Measurements from ENCODE around the gene SPEN.
"Not testable (repeated sequence)": the region's sequence is repeated elsewhere in the genome, so short reads cannot be mapped to it uniquely, and the experiment has no call there.

Gene SPEN

DNA sequence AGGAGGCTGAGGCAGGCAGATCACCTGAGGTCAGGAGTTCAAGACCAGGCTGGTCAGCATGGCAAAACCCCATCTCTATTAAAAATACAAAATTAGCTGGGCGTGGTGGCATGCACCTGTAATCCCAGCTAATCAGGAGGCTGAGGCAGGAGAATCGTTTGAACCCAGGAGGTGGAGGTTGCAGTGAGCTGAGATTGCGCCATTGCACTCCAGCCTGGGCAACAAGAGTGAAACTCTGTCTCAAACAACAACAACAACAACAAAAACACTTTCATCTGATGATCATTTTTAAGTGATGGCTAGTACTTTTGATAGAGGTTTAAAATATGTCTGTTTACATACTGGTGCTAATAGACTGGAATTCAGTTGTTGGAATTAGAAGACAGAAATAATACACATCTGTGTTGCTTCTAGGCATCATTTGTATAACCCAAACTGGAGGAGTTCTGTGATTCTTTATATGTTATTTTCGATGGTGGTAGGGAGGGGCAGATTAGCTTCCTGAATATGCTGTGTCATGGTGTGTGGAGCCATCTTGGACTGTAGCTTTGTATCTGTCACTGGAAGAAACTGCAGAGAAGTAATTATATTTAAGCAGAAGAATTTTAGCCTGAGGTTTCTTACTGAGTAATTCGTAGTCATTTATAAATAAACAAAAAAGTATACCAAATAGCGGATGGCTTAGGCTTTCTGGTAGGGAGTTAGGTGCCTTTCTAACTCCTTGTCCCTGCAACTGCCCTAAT, 45.5 kb downstream of the SPEN start:
- not testable (repeated sequence) for DNase-seq (ENCODE audit: low read depth in 2 of 2)

DNA sequence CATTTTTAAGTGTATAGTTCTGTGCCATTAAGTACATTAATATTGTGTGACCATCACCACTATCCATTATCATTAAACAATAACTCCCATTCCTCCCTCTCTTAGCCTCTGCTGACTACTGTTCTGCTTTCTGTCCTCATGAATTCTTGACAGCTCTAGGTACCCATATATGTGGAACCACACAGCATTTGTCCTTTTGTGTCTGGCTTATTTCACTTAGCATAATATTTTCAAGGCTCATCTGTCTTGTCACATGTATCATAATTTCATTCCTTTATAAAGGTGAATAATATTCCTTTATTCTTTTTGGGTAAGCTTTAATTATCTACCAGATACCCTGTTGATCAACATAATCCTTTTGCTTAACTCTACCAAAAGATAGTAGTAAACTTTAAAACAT, 47.7 kb downstream of the SPEN start:
- DNase-seq (ENCODE audit: low read depth in 2 of 2), result no peak

DNA sequence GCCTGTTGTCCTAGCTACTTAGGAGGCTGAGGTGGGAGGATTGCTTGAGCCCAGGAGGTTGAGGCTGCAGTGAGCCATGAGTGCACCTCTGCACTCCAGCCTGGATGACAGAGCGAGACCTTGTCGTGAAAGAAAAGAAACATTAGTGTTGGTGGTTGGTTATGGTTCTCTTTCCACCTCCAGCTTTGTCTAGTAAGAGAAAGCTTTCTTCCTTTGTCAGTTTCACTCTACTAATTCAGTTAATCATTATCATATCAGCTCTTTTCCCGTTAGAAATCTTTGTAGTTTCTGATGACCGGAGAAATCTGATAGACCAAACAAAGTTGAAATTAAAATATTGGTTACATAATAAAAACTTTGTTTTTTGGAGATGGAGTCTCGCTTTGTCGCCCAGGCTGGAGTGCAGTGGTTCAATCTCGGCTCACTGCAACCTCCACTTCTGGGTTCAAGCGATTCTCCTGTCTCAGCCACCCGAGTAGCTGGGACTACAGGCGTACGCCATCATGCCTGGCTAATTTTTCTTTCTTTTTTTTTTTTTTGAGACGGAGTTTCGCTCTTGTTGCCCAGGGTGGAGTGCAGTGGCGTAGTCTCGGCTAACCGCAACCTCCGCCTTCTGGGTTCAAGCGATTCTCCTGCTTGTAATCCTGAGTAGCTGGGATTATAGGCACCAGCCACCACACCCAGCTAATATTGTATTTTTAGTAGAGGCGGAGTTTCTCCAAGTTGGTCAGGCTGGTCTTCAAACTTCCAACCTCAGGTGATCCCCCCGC, 49.5 kb downstream of the SPEN start:
- DNase-seq (ENCODE audit: low read depth in 2 of 2), result not testable (repeated sequence)

DNA sequence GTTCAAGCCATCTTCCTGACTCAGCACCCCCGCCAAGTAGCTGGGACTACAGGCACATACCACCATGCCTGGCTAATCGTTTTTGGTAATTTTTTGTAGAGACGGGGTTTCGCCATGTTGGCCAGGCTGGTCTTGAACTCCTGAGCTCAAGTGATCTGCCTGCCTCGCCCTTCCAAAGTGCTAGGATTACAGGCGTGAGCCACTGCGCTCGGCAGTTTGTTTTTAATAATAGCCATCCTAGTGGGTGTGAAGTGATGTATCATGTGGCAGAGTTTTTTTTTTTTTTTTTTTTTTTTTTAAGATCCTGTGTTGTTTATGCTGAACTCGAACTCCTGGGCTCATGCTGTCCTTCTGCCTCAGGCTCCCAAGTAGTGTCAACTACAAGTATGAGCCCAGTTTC, 51.8 kb downstream of the SPEN start:
- DNase-seq (ENCODE audit: low read depth in 2 of 2), result no peak

DNA sequence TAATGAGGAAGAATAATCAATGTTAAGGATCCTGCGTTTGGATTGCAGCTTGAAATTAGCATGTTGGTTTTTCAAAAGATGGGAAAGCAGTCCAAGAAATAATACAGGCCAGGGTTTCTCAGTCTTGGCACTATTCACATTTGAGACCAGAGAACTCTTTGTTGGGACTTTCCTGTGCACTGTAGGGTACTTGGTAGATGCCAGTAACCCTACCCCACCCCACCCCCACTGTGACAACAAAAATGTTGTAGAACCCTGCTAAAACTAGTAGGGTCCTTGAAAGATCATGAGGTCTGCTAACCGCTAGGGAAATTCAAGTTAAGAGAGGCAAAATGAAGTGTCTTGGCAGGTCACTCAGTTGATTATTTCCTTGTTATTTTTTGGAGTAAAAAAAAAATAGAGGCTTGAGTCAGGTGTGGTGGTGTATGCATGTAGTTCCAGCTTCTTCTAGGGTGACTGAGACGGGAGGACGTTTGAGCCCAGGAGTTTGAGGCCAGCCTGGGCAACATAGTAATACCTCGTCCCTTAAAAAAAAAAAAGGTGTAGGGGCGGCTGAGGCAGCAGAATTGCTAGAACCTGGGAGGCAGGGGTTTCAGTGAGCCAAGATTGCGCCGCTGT, 53.3 kb downstream of the SPEN start:
- no peak for DNase-seq (ENCODE audit: low read depth in 2 of 2)

DNA sequence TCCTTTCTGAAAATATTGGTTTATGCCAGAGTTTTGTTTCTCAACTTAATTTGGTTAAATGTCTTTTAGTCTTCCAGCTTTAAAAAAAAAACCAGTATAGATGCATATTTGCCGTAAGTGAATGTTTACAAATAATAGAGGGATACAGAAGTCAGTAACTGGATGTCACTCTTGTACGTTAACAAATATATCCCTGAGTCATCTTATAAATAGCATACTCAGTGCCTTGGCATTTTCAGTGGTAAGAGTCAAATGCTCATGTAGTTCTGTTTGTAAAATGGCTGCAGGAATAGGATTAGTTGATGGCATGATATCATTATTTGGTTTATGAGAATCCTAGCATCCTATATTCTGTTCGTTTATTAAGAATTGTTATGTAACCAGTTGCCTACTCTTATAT, 55.4 kb downstream of the SPEN start:
- no peak for DNase-seq (ENCODE audit: low read depth in 2 of 2)

DNA sequence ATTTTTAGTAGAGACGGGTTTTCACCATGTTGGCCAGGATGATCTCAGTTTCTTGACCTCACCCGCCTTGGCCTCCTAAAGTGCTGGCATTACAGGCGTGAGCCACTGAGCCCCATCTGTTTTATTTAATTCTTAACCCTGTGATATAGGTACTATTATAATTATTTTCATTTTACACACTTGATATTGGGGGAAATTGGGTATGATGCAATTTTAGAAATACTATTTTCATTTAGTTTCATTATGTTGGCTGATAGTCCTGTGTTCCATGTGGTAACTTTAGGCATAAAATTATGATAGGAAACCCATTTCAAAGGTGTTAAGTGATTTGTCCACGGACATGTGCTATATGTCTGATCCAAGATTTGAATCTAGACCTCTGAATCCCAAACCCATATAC, 61.1 kb downstream of the SPEN start:
- no peak for DNase-seq (ENCODE audit: low read depth in 2 of 2)

DNA sequence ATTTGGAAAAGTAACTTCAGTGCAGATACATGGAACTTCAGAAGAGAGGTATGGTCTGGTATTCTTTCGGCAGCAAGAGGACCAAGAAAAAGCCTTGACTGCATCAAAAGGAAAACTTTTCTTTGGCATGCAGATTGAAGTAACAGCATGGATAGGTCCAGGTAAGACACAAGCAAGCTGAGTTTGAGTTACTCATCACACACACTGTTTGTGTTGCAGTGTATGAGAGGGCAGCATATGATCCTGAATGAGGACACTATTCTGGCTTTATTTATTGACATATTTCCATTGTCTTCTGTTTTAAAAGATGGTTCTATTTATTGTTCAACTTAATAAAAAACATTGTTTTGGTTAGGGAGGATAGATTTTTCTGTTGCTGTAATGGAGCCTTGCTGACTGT, 63.6 kb downstream of the SPEN start:
- no peak for DNase-seq (ENCODE audit: low read depth in 2 of 2)

DNA sequence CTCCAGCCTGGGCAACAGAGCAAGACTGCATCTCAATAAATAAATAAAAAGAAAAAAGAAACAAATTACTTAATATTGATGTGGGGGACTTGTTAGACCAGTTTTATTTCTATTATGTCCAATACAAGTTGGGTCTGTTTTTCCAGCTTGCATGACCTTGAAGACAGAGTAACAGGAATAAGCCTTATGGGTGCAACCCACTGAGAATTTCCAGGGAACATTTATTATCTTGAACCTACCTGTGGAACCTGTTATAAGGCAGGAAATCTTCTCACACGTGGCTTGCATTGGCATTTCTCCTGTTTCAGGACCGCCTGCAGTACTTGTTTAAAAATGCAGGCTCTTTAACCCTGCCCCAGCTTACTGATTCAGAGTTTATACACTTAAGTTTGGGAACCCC, 64.4 kb downstream of the SPEN start:
- no peak for DNase-seq (ENCODE audit: low read depth in 2 of 2)

DNA sequence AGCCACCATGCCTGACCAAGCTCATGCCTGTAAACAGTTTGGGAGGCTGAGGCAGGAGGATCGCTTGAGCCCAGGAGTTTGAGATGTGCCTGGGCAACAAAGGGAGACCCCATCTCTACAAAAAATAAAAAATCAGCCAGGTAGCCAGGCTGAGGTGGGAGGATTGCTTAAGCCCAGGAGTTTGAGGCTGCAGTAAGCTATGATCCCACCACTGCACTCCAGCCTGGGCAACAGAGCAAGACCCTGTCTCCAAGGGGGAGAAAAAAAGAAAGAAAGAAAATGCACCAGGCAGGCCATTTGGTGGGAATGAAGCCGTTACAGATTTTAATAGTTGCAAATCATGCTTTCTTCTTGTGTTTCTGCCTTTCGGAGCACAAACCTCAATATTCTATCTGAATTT, 66.1 kb downstream of the SPEN start:
- DNase-seq (ENCODE audit: low read depth in 2 of 2), result not testable (repeated sequence)

DNA sequence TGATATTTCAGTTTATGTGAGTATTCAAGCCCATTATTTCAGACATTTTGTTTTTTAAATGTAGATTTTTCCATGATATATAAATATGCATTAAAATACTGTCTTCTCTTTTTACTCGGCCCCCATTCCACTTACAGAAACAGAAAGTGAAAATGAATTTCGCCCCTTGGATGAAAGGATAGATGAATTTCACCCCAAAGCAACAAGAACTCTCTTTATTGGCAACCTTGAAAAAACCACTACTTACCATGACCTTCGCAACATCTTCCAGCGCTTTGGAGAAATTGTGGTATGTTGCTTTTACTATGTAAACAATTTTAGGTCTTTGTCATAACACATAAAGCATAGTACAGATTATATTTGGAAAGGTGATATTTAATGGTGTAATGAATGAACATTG, 68.5 kb downstream of the SPEN start:
- no peak for DNase-seq (ENCODE audit: low read depth in 2 of 2)

DNA sequence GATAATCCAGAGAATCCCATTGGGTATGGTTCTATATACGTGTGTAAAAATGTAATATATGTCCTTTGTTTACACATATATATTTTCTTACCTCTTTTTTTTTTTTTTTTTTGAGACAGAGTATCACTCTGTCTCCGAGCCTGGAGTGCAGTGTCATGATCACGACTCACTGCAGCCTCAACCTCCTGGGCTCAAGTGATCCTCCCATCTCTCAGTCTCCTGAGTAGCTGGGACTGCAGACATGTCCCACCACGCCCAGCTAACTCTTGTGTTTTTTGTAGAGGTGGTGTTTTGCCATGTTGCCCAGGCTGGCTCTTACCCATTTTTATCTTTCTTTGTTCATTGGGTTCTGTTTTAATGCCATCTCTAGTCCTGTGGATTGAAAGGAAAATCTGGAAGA, 68.9 kb downstream of the SPEN start:
- no peak for DNase-seq (ENCODE audit: low read depth in 2 of 2)

DNA sequence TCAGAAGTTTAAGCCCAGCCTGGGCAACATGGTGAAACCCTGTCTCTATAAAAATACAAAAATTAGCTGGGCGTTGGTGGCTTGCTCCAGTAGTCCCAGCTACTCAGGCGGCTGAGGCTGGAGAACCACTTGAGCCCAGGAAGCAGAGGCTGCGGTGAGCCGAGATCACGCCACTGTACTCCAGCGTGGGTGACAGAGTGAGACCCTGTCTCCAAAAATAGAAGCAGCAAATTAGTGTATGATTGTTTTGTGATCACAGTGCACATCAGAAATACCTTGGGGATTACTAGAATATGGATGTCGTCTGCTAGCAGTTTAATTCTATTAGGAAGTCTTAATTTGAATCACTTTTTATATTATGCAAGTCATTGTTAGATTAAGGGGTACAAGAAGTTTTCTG, 69.4 kb downstream of the SPEN start:
- no peak for DNase-seq (ENCODE audit: low read depth in 2 of 2)

DNA sequence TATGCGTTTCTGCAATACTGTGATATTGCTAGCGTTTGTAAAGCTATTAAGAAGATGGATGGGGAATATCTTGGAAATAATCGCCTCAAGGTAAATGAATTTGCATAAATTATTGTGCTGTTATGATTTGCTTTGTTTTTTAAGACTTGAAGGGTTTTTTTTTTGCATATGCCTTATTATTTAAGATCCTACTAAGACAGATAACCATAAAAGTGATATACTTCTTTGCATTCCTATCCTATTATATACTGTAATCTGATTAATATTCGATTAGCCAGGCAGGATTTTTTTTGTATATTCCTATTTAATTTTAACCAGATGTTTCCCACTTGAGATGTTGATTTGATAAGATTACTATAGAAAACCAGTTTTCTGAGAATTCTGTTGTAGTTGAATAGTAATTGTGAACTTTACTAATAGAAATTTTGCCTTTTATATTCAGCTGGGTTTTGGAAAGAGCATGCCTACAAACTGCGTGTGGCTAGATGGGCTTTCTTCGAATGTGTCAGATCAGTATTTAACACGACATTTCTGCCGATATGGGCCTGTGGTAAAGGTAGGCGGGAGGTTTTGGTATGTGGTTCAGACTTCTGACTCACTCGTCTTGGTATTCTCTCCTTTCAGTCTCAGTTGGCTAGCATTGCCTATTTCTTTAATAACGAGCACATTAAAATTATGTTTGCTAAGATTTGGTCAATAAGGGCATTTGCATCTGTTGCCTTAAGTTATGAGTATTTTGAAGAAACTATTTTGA, 71.6 kb downstream of the SPEN start:
- DNase-seq (ENCODE audit: low read depth in 2 of 2), result peak; percentile 32 to 53

DNA sequence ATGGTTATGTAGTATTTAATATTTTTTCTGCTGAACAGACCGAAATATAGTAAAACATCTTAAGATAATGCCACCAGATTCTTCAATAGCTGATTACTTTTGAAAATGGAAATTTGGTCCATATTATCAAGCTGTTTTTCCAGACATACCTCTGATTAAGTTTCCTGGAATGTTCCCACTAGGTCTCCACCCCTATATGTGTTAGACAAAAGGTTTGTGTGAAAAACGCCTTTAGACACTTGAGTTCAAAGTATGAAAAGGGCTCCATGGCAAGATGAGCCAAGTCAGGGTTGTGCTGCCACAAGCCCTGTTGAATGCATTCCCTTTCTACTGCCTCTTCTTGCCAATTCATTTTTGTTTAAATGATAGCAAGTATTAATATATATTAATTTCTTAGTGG, 75.7 kb downstream of the SPEN start:
- DNase-seq (ENCODE audit: low read depth in 2 of 2), result no peak

DNA sequence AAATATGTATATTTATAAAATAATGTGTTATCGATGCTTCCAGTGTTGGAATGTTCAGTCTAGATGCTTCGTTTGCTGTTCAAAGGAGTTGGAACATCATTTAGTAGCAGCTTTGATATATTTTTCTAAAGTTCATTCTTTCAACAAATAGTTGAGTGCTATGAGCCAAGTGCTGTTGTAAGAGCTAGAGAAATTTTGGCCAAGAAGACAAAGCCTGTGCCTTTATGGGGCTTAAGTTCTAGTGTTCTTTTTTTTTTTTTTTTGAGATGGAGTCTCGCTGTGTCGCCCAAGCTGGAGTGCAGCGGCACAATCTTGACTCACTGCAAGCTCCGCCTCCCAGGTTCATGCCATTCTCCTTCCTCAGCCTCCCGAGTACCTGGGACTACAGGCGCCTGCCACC, 78.9 kb downstream of the SPEN start:
- DNase-seq (ENCODE audit: low read depth in 2 of 2), result not testable (repeated sequence)

DNA sequence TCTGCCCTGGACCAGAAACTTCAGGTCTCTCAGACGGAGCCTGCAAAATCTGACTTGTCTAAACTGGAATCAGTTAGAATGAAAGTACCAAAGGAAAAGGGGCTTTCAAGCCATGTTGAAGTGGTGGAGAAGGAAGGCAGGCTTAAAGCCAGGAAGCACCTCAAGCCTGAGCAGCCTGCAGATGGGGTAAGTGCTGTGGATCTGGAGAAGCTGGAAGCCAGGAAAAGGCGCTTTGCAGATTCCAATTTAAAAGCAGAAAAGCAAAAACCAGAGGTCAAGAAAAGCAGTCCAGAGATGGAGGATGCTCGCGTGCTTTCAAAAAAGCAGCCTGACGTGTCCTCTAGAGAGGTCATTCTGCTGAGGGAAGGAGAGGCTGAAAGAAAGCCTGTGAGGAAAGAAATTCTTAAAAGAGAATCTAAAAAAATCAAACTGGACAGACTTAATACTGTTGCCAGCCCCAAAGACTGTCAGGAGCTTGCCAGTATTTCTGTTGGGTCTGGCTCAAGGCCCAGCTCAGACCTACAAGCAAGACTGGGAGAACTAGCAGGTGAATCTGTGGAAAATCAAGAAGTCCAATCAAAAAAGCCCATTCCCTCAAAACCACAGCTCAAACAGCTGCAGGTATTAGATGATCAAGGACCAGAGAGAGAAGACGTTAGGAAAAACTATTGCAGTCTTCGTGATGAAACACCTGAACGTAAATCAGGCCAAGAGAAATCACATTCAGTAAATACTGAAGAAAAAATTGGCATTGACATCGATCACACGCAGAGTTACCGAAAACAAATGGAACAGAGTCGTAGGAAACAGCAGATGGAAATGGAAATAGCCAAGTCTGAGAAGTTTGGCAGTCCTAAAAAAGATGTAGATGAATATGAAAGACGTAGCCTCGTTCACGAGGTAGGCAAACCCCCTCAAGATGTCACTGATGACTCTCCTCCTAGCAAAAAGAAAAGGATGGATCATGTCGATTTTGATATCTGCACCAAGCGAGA, 81.8 kb downstream of the SPEN start:
- no peak for DNase-seq (ENCODE audit: low read depth in 2 of 2)

DNA sequence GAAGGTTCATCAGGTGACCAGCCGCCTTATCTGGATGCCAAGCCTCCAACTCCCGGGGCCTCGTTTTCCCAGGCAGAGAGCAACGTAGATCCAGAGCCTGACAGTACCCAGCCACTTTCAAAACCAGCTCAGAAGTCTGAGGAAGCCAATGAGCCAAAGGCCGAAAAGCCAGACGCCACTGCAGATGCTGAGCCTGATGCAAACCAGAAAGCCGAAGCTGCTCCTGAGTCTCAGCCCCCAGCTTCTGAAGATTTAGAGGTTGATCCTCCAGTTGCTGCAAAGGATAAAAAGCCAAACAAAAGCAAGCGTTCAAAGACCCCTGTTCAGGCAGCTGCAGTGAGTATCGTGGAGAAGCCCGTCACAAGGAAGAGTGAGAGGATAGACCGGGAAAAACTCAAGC, 83.9 kb downstream of the SPEN start:
- DNase-seq (ENCODE audit: low read depth in 2 of 2), result no peak

DNA sequence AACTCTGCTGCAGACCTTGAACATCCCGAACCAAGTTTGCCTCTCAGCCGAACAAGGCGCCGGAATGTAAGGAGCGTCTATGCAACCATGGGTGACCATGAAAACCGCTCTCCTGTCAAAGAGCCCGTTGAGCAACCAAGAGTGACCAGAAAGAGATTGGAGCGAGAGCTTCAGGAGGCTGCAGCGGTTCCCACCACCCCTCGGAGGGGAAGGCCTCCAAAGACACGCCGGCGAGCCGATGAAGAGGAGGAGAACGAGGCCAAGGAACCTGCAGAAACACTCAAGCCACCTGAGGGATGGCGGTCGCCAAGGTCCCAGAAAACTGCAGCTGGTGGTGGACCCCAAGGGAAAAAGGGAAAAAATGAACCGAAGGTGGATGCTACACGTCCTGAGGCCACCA, 84.4 kb downstream of the SPEN start:
- DNase-seq (ENCODE audit: low read depth in 2 of 2), result no peak

DNA sequence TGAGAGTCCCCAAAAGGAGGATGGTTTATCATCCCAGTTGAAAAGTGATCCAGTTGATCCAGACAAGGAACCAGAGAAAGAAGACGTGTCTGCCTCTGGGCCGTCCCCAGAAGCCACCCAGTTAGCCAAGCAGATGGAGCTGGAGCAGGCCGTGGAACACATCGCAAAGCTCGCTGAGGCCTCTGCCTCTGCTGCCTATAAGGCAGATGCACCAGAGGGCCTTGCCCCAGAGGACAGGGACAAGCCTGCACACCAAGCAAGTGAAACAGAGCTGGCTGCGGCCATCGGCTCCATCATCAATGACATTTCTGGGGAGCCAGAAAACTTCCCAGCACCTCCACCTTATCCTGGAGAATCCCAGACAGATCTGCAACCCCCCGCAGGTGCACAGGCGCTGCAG, 85.1 kb downstream of the SPEN start:
- DNase-seq (ENCODE audit: low read depth in 2 of 2), result no peak

DNA sequence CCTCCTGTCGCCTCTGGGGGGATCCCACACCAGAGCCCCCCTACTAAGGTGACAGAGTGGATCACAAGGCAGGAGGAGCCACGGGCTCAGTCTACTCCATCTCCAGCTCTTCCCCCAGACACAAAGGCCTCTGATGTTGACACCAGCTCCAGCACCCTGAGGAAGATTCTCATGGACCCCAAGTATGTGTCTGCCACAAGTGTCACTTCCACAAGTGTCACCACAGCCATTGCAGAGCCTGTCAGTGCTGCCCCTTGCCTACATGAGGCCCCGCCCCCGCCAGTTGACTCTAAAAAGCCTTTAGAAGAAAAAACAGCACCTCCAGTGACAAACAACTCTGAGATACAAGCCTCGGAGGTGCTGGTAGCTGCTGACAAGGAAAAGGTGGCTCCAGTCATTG, 86.2 kb downstream of the SPEN start:
- DNase-seq (ENCODE audit: low read depth in 2 of 2), result no peak

Data from stimulated activated CD8-positive, alpha-beta memory T cell treated with anti-CD3 and anti-CD28 coated beads, Interleukin-15, amount 100 ng/mL, for 4 hours (primary cell).